ENCODE data around the gene MAML1.

The MAML1 gene

GRCh38 chr5:179791881-179792611, 59.4 kb downstream of the MAML1 start:
- in situ Hi-C loops (cut with HindIII; ENCODE audit: low sequenced_read_pairs), result no loop called here

GRCh38 chr5:179792612-179793467, 60.2 kb downstream of the MAML1 start:
- in situ Hi-C loops (cut with HindIII; ENCODE audit: low sequenced_read_pairs), result no loop called here

GRCh38 chr5:179793468-179794139, 61.0 kb downstream of the MAML1 start, which contains the start of gene LTC4S:
TSS of gene LTC4S (plus strand) at chr5:179793986. CDS start at chr5:179794081, 95 bp downstream.
- in situ Hi-C loops (cut with HindIII; ENCODE audit: low sequenced_read_pairs), result no loop called here

GRCh38 chr5:179794171-179794570, 61.5 kb downstream of the MAML1 start:
- in situ Hi-C loops (cut with HindIII; ENCODE audit: low sequenced_read_pairs), result no loop called here

- in situ Hi-C loops (cut with HindIII; ENCODE audit: low sequenced_read_pairs), result no loop called here
These were observed 62.0 kb downstream of the MAML1 start for GRCh38 chr5:179794575-179794974.

- in situ Hi-C loops (cut with HindIII; ENCODE audit: low sequenced_read_pairs), result no loop called here
These were observed 62.6 kb downstream of the MAML1 start for GRCh38 chr5:179795049-179795862.

GRCh38 chr5:179795863-179796833, 63.5 kb downstream of the MAML1 start:
- in situ Hi-C loops (cut with HindIII; ENCODE audit: low sequenced_read_pairs), result no loop called here

- in situ Hi-C loops (cut with HindIII; ENCODE audit: low sequenced_read_pairs), result no loop called here
These were observed 64.4 kb downstream of the MAML1 start for GRCh38 chr5:179796877-179797608.

- in situ Hi-C loops (cut with HindIII; ENCODE audit: low sequenced_read_pairs), result no loop called here
These were observed 65.1 kb downstream of the MAML1 start for GRCh38 chr5:179797741-179798140.

GRCh38 chr5:179798144-179798770, 65.6 kb downstream of the MAML1 start:
- in situ Hi-C loops (cut with HindIII; ENCODE audit: low sequenced_read_pairs), result no loop called here

- in situ Hi-C loops (cut with HindIII; ENCODE audit: low sequenced_read_pairs), result no loop called here
These were observed 66.4 kb downstream of the MAML1 start for GRCh38 chr5:179798771-179799643.

- in situ Hi-C loops (cut with HindIII; ENCODE audit: low sequenced_read_pairs), result no loop called here
These were observed 67.0 kb downstream of the MAML1 start for GRCh38 chr5:179799644-179799973.

GRCh38 chr5:179800071-179800695, 67.6 kb downstream of the MAML1 start:
- in situ Hi-C loops (cut with HindIII; ENCODE audit: low sequenced_read_pairs), result no loop called here

GRCh38 chr5:179800696-179801201, 68.1 kb downstream of the MAML1 start:
- in situ Hi-C loops (cut with HindIII; ENCODE audit: low sequenced_read_pairs), result no loop called here

- in situ Hi-C loops (cut with HindIII; ENCODE audit: low sequenced_read_pairs), result no loop called here
These were observed 68.9 kb downstream of the MAML1 start for GRCh38 chr5:179801304-179802206.
